NCI-H524 (cell line): ENCODE data around the gene GNAQ.

ENCODE experiments used
- DNase-seq, 2 experiments: peaks; one replicate each; lab custom pipeline; 2025; lab: John Stamatoyannopoulos, UW

Gene GNAQ

DNA sequence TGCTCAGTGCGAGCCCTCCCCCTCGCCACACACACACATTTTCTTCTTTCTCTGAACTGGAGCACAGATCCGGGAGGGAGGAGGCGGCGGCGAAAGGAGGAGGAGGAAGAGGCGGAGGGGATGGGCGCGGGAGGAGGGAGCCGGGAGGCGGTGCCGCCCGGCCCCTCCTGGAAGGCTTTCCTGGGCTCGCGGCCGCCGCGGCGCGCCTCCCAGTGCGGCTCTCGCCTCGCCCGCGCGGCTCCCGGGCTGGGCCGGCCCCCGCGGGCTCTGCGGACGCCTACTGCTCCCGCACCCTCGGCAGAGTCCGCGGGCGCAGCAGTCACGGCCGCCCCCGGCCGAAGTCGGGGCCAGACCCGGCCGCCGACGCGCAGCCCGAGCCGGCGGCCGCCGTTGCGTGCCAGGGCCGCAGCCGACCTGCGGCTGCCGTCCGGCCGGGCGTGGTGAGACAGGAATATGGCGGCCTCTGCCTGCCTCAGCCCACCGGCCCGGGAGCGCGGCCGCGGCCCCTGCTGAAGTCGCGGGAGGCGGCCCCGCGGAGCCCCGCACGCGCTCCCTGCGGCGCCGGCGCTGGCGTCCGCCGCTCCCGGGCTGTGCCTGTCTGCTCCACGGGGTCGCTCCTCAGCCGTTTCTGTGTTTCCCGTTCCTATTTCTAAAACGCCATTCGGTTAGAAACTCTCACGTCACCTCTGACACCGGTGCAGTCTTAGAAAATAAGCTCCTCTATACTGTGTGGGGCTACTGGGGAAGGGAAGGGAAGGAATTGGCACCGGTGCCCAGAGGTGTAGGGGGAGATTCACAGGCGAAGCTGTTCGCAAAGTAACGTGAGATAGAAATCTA is 500 bp upstream of the GNAQ start:
- DNase-seq = peak; percentile 26 to 61

DNA sequence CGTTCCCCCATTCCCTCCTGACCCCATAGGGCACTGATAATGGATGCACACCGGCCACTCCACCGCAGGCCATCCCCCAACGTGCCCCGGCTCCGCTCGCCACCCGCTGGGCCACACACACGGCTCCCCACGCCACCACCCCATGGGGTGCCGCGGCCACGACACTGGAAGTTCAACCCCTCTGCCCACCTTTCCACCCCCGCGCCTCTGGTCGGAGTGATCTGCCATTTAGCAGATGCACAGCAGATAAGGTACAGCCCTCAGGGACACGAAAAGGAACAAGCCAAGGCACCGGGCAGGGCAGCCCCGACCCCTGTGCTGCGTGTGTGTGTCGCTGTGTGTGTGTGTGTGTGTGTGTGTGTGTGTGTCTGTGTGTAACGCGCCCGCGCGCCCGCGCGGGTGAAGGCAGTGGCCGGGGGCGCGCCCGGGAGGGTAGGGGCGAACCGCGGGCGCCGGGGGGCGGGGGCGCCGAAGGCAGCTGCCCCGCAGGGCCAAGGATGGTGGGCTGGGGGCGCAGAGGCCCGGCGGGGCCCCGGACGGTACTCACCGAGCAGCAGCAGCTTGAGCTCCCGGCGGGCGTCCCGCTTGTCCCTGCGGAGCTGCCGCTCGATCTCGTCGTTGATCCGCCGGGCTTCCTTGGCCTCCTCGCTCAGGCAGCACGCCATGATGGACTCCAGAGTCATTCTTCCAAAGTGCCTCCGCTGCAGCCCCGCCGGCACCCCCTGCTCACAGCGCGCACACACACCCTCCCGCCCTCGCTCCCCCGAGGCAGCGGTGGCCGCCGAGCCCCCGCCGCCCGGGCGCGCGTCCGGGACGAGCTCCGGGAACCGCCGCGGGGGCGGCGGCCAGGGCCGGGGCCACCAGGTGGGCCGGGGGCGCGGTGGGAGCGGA is 813 bp downstream of the GNAQ start:
- DNase-seq = peak in 1 of 2 experiments; percentile 23

DNA sequence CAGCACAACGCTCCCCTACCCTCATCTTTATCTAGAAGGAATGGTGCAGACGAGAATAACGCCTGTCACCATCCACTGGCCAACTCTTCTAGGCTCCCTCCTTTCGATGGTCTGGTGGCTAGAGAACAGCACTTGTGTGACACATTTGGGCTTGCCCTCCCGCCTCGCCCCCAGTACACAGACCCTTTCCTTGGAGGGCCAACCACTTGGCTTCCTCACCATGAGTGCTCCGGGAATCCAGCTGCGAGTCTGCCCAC is 1.4 kb downstream of the GNAQ start:
- DNase-seq = peak in 1 of 2 experiments; percentile 22

DNA sequence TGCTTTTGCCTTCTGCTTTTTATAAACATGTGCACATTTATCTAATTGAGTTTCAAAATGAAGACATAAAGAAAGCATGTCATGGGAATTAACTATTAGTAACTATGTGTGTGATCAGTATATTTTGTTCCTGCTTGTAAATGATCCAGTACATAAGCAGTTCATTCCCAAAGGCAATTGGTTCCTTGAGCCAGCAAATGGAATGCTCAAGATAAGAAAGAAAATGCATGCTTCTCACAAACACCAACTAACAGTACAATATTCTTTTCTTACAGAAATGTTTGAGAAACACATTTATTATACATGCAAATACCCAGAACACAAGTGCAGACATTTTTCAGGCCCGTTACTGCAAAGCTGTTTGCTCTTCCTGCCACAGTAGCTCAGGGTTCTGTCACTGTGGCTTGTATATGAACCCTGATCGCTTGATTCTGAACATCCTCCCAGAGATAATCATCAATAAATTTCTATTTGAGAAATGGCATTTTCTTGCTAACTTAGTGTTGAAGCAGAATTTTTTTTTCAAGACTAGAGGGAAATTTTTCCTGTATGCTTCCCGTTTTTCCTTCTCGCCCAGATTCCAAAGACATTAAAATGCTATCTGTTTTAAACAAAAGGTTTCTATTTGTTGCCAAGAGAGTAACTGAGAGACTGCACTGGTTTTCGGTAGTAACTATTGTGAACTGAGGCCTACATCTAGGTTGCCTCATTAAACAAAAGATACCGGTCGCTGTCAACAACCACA is 1.9 kb downstream of the GNAQ start:
- DNase-seq = no peak

DNA sequence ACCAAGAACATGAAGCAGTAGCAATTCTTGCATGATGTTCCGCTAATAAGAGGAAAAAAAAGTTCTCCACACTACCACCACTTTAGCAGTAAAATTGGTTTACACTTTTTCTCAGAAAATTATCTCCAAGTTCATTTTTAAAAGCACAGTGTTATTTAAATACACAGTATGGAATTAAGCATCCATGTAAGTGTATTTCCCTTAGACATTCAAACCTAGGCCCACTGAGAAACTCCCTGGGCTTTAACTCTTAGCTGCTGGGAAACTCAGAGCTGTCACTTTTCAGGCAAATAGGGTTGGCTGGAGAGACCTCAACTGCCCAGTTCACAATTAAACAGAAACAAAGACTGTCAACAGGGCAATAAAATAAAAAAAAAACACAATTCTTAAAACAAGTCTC is 2.7 kb downstream of the GNAQ start:
- DNase-seq = no peak

DNA sequence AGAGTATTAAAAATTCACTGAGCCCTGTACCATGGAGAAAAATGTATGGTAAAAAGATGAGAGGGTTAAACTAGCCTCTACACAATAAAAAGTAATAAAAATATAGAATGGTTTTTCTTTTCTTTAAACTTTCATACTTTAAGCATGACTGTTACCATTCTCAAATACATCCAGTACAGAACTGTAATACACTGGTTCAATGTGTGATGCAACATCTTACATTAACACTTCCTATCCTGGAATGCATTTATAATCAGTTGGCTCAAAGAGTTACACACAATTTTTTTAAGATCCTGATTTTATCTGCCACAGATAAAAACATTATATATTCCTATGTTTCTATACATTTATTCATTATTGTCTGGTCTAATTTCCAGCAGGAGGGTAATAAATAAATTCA is 4.7 kb downstream of the GNAQ start:
- no peak for DNase-seq

DNA sequence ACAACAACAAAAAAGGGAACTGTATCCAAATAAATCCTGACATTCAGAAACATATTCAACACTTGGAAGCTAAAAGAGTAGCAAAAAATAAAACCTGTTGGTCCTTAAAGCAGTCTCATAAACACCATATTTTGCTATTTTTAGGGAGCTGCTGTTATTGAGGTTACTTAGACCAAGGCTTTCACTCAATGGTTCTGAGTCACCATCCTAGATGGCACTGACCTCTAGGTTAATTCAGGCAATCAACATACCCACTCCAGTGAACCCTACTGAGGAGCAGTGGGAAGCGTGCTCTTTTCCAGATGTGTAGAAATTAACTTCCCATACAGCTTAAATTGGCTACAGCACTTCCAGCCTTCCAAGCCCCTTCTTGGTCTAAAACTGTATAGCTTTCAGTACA is 5.2 kb downstream of the GNAQ start:
- DNase-seq = no peak

DNA sequence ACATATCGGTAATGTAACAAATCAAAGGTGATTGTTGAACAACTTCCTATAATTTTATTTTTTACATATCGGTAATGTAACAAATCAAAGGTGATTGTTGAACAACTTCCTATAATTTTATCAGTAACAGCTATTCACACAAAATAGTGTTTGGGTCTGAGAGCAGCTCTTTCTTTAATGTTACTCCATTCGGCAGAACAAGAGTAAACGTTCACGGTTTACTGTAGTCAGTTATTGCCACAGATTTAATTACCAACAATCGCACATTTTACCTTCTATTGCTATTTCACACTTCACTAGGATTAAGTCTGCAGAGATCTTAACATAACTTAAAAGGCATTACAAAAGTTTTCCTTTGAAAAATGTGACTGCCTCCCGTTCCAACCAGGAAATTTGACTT is 6.4 kb downstream of the GNAQ start:
- no peak for DNase-seq

DNA sequence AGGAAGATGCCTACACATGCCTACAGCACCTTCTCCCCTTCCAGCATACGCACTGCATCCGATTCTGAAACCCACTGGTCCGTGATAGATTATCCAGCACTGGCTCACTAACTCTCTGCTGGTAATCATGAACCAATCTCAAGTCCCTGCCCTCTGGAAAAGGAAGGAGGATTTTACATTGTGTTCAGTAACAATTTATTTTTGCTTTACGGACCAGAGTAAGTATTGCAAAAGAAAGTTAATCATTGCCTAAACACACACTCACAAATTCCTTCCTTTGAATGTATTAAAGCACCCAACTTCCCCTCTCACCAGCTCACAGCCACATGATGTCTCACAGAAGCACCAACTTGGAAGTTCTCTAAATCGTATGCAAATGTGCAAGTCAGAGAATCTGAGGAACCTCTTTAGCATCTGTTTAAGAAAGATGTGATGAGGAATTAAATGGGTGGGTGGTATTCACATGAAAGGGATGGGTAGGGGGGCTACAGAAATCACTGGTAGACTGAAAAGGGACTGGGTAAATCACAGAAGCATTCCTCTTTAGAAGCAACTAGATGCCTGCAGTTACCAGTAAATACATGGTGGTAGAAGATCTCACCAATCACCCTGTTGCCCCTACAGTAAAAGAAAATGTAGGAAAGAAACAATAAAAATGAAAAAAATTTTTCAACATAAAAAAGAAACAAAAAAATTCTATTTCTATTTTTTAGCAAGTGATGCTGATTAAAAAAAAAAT is 8.4 kb downstream of the GNAQ start:
- no peak for DNase-seq

DNA sequence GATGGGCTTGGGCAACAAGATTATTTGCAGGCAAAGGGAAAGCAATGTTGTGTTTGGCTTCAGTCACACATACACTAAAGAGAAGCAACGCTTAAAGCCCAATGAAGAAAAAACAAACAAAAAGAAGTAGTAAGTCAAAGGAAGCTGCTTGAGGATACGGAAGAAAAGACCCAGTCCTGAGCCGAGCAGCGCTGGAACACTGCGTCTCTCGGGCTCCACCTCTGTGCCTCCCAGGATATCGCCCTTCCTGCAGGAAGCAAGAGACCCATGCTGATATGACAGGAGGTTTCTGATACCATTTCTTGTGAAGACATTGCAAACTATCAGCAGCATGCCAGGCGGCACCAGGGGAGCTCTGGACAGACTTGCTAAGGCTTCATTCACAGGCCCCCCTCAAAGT is 9.9 kb downstream of the GNAQ start:
- no peak for DNase-seq

DNA sequence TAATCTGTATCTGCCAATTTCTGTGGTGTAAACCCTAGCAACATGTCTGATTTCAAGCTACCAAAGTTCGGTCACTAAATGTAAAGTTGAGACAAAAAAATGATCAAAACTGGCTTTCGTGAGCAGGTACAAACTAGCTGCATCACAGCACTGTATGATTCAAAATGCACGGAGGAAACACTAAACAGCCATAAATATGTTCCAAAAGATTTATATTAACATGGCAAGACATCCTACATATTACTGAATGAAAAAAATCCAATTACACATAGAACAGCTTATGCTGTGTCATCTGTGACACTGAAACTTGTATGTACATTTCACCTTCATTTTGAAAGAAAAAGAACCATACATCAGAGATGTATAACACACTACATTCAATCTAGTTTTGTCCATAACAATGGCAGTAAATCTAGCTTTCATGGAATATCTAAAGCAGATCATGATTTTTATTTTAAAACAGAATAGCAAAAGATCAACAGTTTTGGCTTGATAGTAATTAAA is 14.4 kb downstream of the GNAQ start:
- DNase-seq = no peak

DNA sequence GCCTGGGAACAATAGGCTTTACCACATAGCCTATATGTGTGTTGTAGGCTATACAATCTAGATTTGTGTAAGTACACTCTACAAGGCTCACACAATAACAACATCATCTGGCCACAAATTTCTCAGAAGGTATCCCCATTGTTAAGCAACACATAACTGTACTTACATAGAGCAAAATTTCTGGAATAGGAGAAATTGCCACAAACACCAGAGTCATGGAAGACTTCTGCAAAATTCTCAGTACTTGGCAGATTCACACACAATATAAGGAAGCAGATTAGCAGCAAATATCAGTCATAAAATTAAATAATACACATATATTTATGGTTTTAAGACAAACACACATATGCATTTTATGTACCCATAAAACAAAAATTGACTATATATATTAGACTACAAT is 16.4 kb downstream of the GNAQ start:
- no peak for DNase-seq

DNA sequence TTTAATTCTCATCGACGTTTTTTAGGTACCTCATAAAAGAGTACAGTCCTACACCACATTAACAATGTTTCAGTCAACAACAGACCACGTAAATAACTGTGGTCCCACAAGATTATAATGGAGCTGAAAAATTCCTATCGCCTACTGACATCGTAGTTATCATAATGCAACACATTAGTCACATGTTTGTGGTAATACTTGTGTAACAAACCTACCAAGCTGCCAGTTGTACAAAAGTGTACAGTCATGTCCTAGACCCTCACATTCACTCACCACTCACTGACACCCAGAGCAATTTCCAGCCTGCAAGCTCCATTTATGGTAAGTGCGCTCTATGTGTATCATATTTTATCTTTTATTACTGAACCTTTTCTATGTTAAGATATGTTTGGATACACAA is 16.8 kb downstream of the GNAQ start:
- DNase-seq = no peak

DNA sequence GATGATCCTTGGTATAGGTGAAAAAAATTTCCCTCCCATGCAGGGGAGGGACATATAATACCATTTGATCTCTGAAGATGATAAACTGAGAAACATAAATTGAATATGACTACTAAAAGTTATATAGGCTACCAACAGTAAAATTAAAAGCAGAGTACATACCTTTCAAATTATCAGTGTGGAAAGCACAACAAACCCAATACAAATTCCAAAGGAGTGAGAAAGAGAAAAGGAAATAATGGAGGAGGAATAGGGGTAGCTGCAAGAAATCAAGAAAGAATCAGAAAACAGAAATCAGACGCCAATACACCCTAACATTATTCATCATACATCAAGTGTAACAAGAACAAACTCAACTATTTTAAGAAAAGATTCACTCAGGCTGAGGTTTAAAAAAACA is 17.7 kb downstream of the GNAQ start:
- no peak for DNase-seq

DNA sequence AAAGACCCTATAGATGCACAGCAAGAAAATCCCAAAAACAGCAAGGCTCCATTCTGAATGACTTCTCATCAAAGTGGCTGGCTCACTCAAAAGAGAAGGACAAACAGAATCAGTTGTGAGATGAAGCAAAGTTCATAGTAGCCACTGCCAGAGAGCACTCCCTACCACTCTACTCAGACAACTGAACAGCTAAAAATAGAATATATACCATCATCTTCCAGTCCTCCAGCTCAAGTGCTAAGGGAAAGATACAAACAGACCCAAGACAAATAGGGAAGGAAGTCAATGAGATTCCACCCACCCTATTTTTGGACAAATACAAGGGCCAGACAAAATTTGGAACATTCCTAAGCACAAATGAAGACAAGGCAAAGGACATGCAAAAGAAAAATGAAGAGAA is 20.6 kb downstream of the GNAQ start:
- DNase-seq = no peak

DNA sequence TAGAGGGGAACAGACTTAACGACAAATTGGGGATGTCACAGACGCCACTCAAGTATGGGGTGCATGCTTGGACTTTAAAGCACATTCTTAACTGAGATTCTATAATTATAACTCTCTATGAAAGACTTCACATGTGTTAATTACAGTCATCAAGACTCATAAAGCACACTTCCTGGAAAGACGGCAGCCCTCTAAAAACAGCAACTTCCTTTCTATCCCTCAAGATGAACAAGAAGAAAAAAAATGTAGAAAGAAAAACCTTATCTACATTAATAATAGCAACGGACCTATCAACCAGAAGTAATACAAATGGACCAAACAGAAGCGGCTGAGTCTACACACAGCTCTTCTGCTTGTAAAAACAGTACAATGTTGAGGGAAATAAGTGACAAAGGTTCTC is 21.2 kb downstream of the GNAQ start:
- no peak for DNase-seq

DNA sequence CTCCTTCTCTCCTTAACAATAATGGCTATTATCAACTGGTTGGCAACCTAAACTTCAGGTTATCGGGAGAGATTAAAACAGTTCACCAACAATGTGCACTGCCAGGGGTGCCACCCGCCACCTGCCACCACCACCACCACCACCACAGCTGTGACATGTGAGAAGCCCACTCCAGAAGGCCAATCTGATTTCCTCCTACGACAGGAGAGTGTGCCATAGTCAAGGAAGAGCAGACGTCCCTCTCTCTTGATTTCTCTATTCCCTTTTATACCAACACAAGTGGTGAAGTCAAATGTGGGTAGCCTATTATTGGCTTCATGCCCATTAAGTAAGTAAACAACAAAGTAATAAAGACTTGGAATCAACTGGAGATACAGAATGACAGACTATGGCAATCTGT is 22.4 kb downstream of the GNAQ start:
- peak in 1 of 2 experiments; percentile 7 for DNase-seq

DNA sequence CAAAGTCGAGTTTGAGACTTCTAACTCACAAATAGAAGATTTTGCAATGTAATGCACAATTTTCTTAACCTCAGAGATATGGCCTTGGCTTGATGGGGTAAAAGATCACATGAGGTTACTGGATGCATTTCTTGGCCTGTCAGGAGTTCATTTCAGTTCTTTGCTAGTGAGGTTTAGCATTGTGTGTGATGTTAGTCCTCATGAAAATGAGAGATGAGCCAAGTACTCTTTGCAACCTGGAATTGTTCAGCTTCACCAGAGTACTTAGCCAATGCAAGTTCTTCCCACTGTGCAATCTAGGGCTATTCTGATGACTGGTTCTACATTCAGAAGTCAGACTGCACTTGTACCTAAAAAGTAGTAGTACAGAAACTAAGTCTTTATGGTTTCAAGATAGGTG is 24.9 kb downstream of the GNAQ start:
- no peak for DNase-seq

DNA sequence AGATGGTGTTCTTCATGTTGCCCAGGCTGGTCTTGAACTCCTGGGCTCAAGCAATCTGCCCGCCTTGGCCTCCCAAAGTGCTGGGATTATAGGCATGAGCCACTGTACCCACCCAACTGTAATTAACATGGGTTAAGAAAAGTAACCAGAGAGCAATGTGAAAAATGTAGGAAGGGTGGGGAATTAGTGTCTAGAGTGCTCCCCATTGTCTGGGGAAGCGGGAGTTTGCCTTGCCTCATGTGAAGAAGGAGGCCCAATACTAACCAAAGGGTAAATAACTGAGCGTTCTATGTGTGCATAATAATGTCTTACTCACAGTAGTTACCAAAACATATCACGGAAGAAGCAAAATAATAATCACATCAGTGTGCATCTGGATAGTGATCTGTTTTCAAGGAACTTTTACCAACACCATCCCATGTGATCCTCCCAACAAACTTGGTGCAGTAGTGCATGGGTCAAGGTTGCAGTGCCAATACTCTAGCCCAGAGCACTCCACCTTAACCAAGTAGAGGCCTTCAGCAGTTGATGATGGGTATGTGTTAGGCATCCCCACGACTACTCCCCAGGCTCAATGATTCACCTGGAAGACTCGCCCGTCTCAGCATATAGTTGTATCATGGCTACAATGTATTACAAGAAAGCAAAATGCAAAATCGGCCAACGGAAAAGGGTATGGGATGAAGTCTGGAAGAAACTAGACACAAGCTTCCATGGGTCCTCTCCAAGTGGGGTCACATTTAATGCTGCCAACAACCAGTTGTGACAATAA is 26.2 kb downstream of the GNAQ start:
- DNase-seq = no peak

DNA sequence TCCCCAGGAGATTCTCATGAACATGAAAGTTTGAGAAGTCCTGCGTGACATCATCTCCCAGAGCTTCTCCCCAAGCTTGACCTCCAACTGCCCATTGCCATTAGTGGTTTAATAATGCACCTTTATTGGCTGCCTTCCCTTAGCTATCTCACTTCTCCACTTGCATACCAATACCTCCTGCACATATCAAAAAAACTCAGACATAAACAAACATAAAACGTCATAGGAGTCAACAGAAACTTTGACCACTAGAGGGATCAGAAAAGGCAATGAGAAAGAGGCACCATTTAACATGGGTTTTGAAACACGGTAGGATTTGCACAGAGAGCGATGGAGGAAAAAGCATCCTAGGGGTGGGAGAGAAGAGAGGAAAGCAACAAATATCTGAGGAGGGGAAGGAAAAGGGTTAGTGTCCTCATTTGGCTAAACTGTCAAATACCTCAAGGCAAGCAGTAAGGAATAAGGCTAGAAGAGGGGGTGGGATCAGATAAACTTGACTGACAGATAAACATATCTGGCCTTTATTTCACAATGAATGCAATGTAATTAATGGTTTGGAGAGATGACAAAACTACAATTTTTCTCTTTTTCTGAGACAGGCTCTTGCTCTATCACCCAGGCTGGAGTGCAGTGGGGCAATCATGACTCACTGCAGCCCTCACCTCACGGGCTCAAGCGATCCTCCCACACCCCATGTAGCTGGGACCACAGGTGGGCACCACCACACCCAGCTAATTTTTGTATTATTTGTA is 27.0 kb downstream of the GNAQ start:
- no peak for DNase-seq
